Nephron (organoid): ENCODE results near the gene NXN.

Experiments
- H3K27ac Mint-ChIP-seq, 3 experiments: 2 replicates each; pipeline ENCODE4 v1.8.0; 2020; ENCODE audit warnings: mixed read lengths in 3 of 3, mild to moderate bottlenecking in 2 of 3, moderate library complexity in 1 of 3
- H3K27me3 Mint-ChIP-seq: 2 replicates; pipeline ENCODE4 v1.8.0; 2021; ENCODE audit warnings: low read depth, mild to moderate bottlenecking, moderate library complexity, mixed read lengths
- H3K36me3 Mint-ChIP-seq: 2 replicates; pipeline ENCODE4 v1.8.0; 2020; ENCODE audit warnings: low read depth, mixed read lengths
- H3K4me1 Mint-ChIP-seq: 2 replicates; pipeline ENCODE4 v1.8.0; 2020; ENCODE audit warnings: mixed read lengths
- H3K4me3 Mint-ChIP-seq, 3 experiments: 2 replicates each; pipeline ENCODE4 v1.8.0; 2020; ENCODE audit warnings: mild to moderate bottlenecking in 3 of 3, mixed read lengths in 3 of 3, moderate library complexity in 2 of 3
- H3K9me3 Mint-ChIP-seq: 2 replicates; pipeline ENCODE4 v1.8.0; 2020; ENCODE audit warnings: mixed read lengths
- TF ChIP-seq, protein P1 (sequence below), 3 experiments: fragments of 200-600 bp; sonication (generic); IDR thresholded peaks; one replicate each; pipeline ENCODE4 v1.5.0; 2021; ENCODE audit warnings: antibody characterized with exemption in 3 of 3; ENCODE audit not compliant: unreplicated experiment in 3 of 3

NXN gene

DNA sequence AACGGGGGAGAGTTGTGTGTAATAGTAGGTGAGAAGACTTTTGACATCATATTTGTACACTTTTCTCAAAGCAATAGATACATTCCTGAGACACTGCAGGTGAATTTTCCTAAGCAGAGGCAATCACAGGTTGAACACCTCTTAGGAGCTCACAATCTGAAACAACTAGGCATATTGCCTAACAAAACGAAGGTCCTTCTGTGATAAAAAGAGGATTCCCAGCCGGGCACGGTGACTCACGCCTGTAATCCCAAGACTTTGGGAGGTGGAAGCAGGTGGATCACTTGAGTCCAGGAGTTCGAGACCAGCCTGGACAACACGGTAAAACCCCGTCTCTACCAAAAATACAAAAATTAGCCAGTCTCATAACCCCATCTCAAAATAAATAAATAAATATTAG lies 17.4 kb downstream of the NXN start:
- Mint-ChIP-seq H3K27ac (peak overlapping the region in 2 of 3 experiments; percentile 10 to 76), H3K9me3 (no peaks in the 10 kb centered on the region), H3K27me3 (peaks cover 4% of the 10 kb centered on the region), H3K4me3 (no peak overlapping the region), H3K36me3 (peaks cover 8% of the 10 kb centered on the region), H3K4me1 (peaks cover 50% of the 10 kb centered on the region)
- TF ChIP-seq, protein P1, sequence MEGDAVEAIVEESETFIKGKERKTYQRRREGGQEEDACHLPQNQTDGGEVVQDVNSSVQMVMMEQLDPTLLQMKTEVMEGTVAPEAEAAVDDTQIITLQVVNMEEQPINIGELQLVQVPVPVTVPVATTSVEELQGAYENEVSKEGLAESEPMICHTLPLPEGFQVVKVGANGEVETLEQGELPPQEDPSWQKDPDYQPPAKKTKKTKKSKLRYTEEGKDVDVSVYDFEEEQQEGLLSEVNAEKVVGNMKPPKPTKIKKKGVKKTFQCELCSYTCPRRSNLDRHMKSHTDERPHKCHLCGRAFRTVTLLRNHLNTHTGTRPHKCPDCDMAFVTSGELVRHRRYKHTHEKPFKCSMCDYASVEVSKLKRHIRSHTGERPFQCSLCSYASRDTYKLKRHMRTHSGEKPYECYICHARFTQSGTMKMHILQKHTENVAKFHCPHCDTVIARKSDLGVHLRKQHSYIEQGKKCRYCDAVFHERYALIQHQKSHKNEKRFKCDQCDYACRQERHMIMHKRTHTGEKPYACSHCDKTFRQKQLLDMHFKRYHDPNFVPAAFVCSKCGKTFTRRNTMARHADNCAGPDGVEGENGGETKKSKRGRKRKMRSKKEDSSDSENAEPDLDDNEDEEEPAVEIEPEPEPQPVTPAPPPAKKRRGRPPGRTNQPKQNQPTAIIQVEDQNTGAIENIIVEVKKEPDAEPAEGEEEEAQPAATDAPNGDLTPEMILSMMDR (IDR thresholded peaks at IDR 0.05; ENCODE audit: unreplicated experiment in 3 of 3): no peak

DNA sequence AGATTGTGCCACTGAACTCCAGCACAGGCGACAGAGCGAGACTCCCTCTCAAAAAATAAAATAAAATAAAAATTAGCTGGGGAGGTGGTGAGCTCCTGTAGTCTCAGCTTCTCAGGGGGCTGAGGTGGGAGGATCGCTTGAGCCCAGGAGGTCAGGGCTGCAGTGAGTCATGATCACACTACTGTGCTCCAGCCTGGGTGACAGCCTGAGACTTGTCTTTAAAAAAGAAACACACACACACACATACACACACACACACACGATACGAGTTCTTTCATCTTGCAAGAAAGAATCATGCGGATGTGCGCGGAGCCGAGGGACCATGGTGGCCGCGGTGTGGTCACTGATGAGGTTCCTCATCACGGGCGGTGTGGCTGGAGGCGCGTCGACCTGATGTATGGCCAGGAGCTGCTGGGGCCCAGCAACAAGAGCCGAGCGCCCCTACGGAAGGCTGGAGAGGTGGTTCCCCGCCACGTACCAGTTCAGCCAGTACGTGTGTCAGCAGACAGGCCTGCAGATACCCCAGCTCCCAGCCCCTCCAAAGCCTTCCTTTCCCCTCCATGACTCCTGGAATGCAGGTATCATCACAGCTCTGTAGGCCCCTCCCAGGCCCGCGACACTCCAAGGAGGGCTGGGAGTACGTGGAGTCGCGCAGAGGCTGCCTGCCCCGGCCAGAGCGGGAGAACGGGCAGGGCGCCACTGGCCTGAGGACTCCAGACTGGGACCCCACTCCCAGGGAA lies 20.7 kb downstream of the NXN start:
- Mint-ChIP-seq H3K27ac (no peak overlapping the region), H3K4me1 (peaks cover 51% of the 10 kb centered on the region), H3K36me3 (peaks cover 18% of the 10 kb centered on the region), H3K9me3 (no peaks in the 10 kb centered on the region), H3K4me3 (no peak overlapping the region), H3K27me3 (peaks cover 3% of the 10 kb centered on the region)
- TF ChIP-seq, protein P1 (IDR thresholded peaks at IDR 0.05; ENCODE audit: unreplicated experiment in 3 of 3): no peak

DNA sequence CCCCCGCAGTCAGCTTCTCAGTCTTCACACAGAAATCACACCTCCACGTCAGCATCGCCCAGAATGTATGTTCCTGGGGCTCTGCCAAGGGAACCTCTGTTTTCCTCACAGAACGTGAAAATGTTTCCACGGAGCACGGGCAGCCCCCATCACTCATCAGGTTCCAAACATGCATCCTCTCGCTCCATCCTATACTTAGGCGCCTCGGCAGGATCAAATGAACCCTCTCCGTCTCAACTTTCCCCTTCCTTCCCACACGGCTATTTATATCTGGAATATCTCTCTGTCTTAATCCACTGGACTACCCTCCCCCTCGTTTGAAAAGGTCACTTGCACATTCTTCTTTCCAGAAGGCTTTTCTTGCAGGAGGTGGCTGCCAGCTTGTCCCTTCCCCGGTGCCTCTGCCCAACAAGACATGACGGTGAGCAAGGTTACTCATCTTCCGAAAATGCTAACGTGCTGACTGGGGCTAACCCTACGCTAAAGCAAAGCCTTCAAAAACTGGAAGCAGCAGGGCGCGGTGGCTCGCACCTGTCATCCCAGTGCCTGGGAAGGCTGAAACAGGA lies 21.6 kb downstream of the NXN start:
- H3K9me3 Mint-ChIP-seq: no peaks in the 10 kb centered on the region
- H3K4me1 Mint-ChIP-seq: peaks cover 47% of the 10 kb centered on the region

DNA sequence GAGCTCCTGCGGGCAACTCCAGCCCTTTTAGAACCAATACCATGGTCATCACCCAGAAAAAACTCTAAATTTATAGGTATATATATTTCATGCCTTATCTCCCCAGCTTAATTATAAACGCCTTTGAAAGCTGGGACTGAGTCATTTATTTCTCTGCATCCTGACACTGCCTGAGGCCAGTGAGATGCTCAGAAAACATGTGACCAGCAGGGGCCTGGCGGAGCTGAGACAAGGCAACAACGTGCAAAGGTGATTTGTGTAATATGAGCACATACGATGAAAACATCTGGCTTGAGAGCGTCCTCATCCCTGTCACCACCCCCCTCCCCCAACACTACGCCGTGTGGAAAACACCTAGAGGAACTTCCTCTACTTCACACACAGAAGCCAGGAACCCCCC lies 22.7 kb downstream of the NXN start:
- peaks cover 18% of the 10 kb centered on the region for H3K36me3 Mint-ChIP-seq
- H3K4me3 Mint-ChIP-seq: no peak overlapping the region
- peaks cover 39% of the 10 kb centered on the region for H3K4me1 Mint-ChIP-seq
- H3K27me3 Mint-ChIP-seq: peaks cover 3% of the 10 kb centered on the region
- H3K9me3 Mint-ChIP-seq: no peaks in the 10 kb centered on the region
- H3K27ac Mint-ChIP-seq: peak overlapping the region in 1 of 3 experiments; percentile 83
- TF ChIP-seq, protein P1 (IDR thresholded peaks at IDR 0.05; ENCODE audit: unreplicated experiment in 3 of 3): no peak

More for the DNA sequence above, 21.6 kb downstream of the NXN start:
- TF ChIP-seq, protein P1 (IDR thresholded peaks at IDR 0.05; ENCODE audit: unreplicated experiment in 3 of 3): no peak
- H3K4me3 Mint-ChIP-seq: peak overlapping the region in 2 of 3 experiments; percentile 6 to 26
- H3K36me3 Mint-ChIP-seq: peaks cover 18% of the 10 kb centered on the region
- peaks cover 3% of the 10 kb centered on the region for H3K27me3 Mint-ChIP-seq
- peak overlapping the region in 2 of 3 experiments; percentile 14 to 55 for H3K27ac Mint-ChIP-seq

DNA sequence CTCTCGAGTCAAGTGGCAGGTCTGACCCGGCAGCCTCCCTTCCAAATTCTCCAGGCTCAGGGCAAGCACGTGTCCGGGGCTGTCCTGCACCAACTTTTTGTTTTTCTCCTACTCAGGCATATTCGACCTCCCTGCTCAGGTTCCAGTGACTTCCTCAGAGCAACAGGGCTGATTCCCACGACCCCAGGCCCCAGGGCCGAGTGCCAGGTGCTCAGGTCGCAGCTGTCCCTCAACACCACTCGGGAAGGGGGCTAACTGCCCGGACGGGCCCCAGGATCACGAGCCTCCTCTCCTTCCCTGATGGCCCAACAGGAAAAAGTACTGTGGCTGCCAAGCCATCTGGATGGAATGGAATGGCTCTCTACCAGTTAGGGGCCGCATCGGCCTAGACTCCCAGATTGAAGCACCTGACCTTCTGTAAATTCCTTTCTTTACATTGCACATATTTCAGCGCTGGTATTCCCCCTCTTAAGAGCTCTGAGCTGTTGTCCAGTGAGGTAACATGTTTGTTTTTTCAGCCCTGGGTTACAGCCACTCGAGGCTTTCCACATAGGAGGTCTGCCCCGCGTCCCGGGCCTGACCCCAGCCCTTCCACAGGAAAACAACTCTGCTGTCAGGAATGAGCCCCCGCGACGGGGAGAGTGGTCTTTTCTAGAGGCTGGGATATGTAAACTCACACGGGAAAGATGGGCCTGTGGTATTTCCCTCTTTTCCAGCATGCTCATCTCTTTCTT lies 25.0 kb downstream of the NXN start:
- peaks cover 42% of the 10 kb centered on the region for H3K4me1 Mint-ChIP-seq
- TF ChIP-seq, protein P1 (IDR thresholded peaks at IDR 0.05; ENCODE audit: unreplicated experiment in 3 of 3): no peak
- peaks cover 18% of the 10 kb centered on the region for H3K36me3 Mint-ChIP-seq
- peak overlapping the region in 2 of 3 experiments; percentile 8 to 71 for H3K4me3 Mint-ChIP-seq
- H3K27me3 Mint-ChIP-seq: peaks cover 3% of the 10 kb centered on the region
- H3K9me3 Mint-ChIP-seq: no peaks in the 10 kb centered on the region
- H3K27ac Mint-ChIP-seq: peak overlapping the region; percentile 84 to 91 (median 91)
